ENCODE data around the gene PSMG4.

GRCh38 chr6:3250231-3250675 lies 8.5 kb upstream of the PSMG4 start:
- TF ChIP-seq CTCF (IDR thresholded peaks at IDR 0.05) (no peak), POLR2A (IDR thresholded peaks at IDR 0.05) (no peak), POLR2AphosphoS5 (IDR thresholded peaks at IDR 0.05) (peak in 1 of 3 donors; percentile 23), EP300 (IDR thresholded peaks at IDR 0.05; ENCODE audit: low read depth) (no peak)

All from transverse colon (tissue), 4 donors.